ENCODE measurements around the gene ADAMTS6. TPM values are rescaled to one million over a fixed set of nuclear protein-coding genes. Genes with fewer than 3 reads are reported as not detected.

ADAMTS6 gene
- total and polyA plus RNA-seq, 2 experiments from 2014 or later: 3.4 to 21.0 TPM

DNA sequence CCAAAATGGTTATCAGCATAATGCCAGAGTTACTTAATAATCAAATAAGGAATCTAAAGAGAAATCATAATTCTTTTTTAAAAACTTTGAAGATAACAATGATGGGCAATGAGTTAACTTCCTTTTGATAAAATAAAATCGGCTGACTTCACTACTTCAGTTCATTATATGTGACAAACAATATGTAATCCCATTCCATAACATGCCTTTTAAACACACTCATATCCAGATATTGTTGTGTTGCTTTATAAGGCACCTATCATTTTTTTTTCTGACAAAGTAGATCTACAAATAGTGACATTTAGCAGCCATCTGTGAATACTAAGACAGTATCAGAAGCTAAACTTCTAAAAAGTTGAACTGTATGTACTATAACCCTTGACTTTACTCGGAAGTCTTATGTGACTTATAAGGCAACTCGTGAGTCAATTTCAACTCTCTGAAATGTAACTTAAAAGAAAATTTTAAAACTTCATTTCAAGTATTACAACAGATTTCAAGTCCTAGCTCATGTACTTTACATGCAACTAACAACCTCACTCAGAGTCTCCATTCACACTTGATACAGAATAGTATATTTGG, 7.5 kb downstream of the ADAMTS6 start:
- no peaks in the 10 kb centered on the region for H3K9me2 ChIP-seq (replicated peaks; ENCODE audit: insufficient read depth)
- no peak overlapping the region for H3K27ac ChIP-seq
- no peaks in the 10 kb centered on the region for H3K36me3 ChIP-seq (replicated peaks; ENCODE audit: insufficient read depth, low read depth)
- H3K4me2 ChIP-seq: no peak overlapping the region
- no peaks in the 10 kb centered on the region for H3K4me1 ChIP-seq (ENCODE audit: insufficient read depth)
- no peaks in the 10 kb centered on the region for H3K27me3 ChIP-seq
- no peak overlapping the region for H2AFZ ChIP-seq
- no peak for TF ChIP-seq EZH2phosphoT487 (IDR thresholded peaks at IDR 0.05; ENCODE audit: low read depth, severe bottlenecking, unreplicated experiment)
- TF ChIP-seq, protein P1, sequence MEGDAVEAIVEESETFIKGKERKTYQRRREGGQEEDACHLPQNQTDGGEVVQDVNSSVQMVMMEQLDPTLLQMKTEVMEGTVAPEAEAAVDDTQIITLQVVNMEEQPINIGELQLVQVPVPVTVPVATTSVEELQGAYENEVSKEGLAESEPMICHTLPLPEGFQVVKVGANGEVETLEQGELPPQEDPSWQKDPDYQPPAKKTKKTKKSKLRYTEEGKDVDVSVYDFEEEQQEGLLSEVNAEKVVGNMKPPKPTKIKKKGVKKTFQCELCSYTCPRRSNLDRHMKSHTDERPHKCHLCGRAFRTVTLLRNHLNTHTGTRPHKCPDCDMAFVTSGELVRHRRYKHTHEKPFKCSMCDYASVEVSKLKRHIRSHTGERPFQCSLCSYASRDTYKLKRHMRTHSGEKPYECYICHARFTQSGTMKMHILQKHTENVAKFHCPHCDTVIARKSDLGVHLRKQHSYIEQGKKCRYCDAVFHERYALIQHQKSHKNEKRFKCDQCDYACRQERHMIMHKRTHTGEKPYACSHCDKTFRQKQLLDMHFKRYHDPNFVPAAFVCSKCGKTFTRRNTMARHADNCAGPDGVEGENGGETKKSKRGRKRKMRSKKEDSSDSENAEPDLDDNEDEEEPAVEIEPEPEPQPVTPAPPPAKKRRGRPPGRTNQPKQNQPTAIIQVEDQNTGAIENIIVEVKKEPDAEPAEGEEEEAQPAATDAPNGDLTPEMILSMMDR (IDR thresholded peaks at IDR 0.05; ENCODE audit: poor library complexity): no peak
- TF ChIP-seq EZH2 (IDR thresholded peaks at IDR 0.05; ENCODE audit: borderline replicate concordance): no peak
- H4K20me1 ChIP-seq (ENCODE audit: insufficient read depth, poor library complexity, severe bottlenecking): no peaks in the 10 kb centered on the region
- H3K4me3 ChIP-seq: no peak overlapping the region
- no peak for DNase-seq (ENCODE audit: low spot score)
- WGBS (ENCODE audit: low lambda C conversion rate, missing lambda C conversion rate): 60% methylated on average over 3 of the region's 3 CpGs
- no peaks in the 10 kb centered on the region for H3K9me3 ChIP-seq (ENCODE audit: low read depth)
- peaks cover 53% of the 10 kb centered on the region for H3K79me2 ChIP-seq

DNA sequence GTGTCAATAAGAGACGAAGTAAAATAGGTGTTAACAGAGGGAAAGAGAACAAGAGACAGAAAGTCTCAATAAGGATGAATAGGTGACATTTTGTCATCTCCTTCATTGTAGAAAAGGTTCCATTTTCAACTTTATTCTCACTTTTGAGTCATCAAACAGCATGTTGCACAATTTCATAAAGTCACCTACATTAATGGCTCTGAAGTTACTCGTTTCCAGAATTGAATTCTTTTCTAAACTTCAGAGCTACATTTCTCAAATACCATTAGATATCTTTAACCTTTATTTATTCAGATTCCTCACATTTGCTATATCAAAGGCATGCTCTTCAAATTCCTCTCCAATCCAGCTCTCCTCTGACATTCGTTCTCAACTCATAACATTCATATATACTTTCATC, 13.1 kb downstream of the ADAMTS6 start:
- Histone ChIP-seq H3K79me2 (peaks cover 18% of the 10 kb centered on the region), H2AFZ (no peak overlapping the region), H3K4me2 (no peak overlapping the region), H3K4me1 (ENCODE audit: insufficient read depth) (no peaks in the 10 kb centered on the region), H4K20me1 (ENCODE audit: insufficient read depth, poor library complexity, severe bottlenecking) (no peaks in the 10 kb centered on the region), H3K27ac (no peak overlapping the region), H3K36me3 (replicated peaks; ENCODE audit: insufficient read depth, low read depth) (no peaks in the 10 kb centered on the region), H3K9me2 (replicated peaks; ENCODE audit: insufficient read depth) (no peaks in the 10 kb centered on the region), H3K27me3 (no peaks in the 10 kb centered on the region), H3K9me3 (ENCODE audit: low read depth) (no peaks in the 10 kb centered on the region), H3K4me3 (no peak overlapping the region)
- TF ChIP-seq EZH2phosphoT487 (IDR thresholded peaks at IDR 0.05; ENCODE audit: low read depth, severe bottlenecking, unreplicated experiment): no peak
- TF ChIP-seq EZH2 (IDR thresholded peaks at IDR 0.05; ENCODE audit: borderline replicate concordance): no peak
- TF ChIP-seq, protein P1 (IDR thresholded peaks at IDR 0.05; ENCODE audit: poor library complexity): no peak
- no peak for DNase-seq (ENCODE audit: low spot score)
- 89% methylated on average over 3 of the region's 3 CpGs for WGBS (ENCODE audit: low lambda C conversion rate, missing lambda C conversion rate)

GRCh38 chr5:65462139-65462705, 19.5 kb downstream of the ADAMTS6 start:
- Histone ChIP-seq H3K27ac (no peak overlapping the region), H3K9me2 (replicated peaks; ENCODE audit: insufficient read depth) (no peaks in the 10 kb centered on the region), H3K36me3 (replicated peaks; ENCODE audit: insufficient read depth, low read depth) (no peaks in the 10 kb centered on the region), H4K20me1 (ENCODE audit: insufficient read depth, poor library complexity, severe bottlenecking) (no peaks in the 10 kb centered on the region), H3K27me3 (no peaks in the 10 kb centered on the region), H3K79me2 (no peaks in the 10 kb centered on the region), H3K4me1 (ENCODE audit: insufficient read depth) (no peaks in the 10 kb centered on the region), H3K4me2 (no peak overlapping the region), H2AFZ (no peak overlapping the region), H3K9me3 (ENCODE audit: low read depth) (no peaks in the 10 kb centered on the region), H3K4me3 (no peak overlapping the region)
- no peak for DNase-seq (ENCODE audit: low spot score)
- 80% methylated on average over 3 of the region's 3 CpGs for WGBS (ENCODE audit: low lambda C conversion rate, missing lambda C conversion rate)
- TF ChIP-seq EZH2 (IDR thresholded peaks at IDR 0.05; ENCODE audit: borderline replicate concordance) (no peak), EZH2phosphoT487 (IDR thresholded peaks at IDR 0.05; ENCODE audit: low read depth, severe bottlenecking, unreplicated experiment) (no peak)
- TF ChIP-seq, protein P1 (IDR thresholded peaks at IDR 0.05; ENCODE audit: poor library complexity): no peak

Measured in hepatocyte (in vitro differentiated cells).